ENCODE results near the gene TRIM62. TPM values are rescaled to one million over a fixed set of nuclear protein-coding genes. Genes with fewer than 3 reads are reported as not detected.
A peak's percentile ranks its signal among the peaks of the same experiment; 100 is the strongest.

Gene TRIM62
- total RNA-seq, 1 donor from 2014 or later, result 1.4 TPM

DNA sequence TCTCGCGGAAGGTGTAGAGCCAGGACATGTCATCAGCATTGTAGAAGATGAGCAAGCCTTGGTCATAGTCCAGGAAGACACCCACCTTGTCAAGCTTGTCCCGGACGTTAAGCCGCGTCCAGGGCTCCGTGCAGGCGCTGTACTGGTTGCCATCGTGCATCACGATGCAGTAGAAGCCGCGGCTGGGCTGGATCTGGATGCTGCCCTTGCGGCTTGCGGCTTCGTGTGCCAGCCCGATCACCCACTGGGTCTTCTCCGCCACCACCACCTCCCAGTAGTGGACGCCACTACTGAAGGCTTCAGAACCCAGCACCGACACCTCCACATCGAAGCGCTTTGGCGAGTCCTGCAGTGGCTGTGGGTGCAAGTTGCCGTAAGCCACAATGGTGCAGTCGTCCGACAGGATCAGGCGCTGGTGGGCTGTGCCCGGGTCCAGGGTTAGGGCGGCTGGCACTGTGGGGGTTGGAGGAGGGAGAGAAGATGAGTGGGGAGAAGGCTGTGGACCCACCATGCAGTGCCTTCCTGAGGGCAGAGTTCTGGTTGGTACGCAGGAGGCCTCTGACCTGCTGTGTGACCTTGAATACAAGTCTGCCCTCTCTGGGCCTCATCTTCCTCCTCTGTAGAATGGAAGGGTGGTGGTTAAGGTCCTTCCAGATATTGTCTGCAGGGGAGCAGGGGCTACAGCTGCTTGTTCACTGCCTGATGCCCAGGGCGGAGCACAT is 34.4 kb downstream of the TRIM62 start:
- H3K9me3 Mint-ChIP-seq, result no peaks in the 10 kb centered on the region
- Histone ChIP-seq H3K27me3 (no peaks in the 10 kb centered on the region), H3K79me2 (ENCODE audit: low read depth) (no peaks in the 10 kb centered on the region), H3K9me3 (ENCODE audit: low read depth) (no peaks in the 10 kb centered on the region), H3K9ac (no peak overlapping the region), H3K36me3 (no peaks in the 10 kb centered on the region), H3K4me2 (no peak overlapping the region), H3F3A (ENCODE audit: low read depth) (peaks cover 28% of the 10 kb centered on the region), H3K27ac (no peak overlapping the region), H2AFZ (replicated peaks) (no peak overlapping the region), H3K4me1 (peaks cover 32% of the 10 kb centered on the region), H4K20me1 (ENCODE audit: low read depth) (peaks cover 10% of the 10 kb centered on the region), H3K4me3 (no peak overlapping the region)
- no peak for DNase-seq (ENCODE audit: low spot score)
- TF ChIP-seq, protein P1, sequence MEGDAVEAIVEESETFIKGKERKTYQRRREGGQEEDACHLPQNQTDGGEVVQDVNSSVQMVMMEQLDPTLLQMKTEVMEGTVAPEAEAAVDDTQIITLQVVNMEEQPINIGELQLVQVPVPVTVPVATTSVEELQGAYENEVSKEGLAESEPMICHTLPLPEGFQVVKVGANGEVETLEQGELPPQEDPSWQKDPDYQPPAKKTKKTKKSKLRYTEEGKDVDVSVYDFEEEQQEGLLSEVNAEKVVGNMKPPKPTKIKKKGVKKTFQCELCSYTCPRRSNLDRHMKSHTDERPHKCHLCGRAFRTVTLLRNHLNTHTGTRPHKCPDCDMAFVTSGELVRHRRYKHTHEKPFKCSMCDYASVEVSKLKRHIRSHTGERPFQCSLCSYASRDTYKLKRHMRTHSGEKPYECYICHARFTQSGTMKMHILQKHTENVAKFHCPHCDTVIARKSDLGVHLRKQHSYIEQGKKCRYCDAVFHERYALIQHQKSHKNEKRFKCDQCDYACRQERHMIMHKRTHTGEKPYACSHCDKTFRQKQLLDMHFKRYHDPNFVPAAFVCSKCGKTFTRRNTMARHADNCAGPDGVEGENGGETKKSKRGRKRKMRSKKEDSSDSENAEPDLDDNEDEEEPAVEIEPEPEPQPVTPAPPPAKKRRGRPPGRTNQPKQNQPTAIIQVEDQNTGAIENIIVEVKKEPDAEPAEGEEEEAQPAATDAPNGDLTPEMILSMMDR (IDR thresholded peaks at IDR 0.05), result no peak
- no peak for TF ChIP-seq EZH2phosphoT487 (IDR thresholded peaks at IDR 0.05)
- no peak for TF ChIP-seq EZH2 (IDR thresholded peaks at IDR 0.05)
- peaks cover 2% of the 10 kb centered on the region for H3K36me3 Mint-ChIP-seq
- H3K27me3 Mint-ChIP-seq (ENCODE audit: insufficient read depth, low read depth), result peaks cover 6% of the 10 kb centered on the region
- peaks cover 32% of the 10 kb centered on the region for H3K4me1 Mint-ChIP-seq
- no peak overlapping the region for H3K4me3 Mint-ChIP-seq
- H3K27ac Mint-ChIP-seq, result no peak overlapping the region

DNA sequence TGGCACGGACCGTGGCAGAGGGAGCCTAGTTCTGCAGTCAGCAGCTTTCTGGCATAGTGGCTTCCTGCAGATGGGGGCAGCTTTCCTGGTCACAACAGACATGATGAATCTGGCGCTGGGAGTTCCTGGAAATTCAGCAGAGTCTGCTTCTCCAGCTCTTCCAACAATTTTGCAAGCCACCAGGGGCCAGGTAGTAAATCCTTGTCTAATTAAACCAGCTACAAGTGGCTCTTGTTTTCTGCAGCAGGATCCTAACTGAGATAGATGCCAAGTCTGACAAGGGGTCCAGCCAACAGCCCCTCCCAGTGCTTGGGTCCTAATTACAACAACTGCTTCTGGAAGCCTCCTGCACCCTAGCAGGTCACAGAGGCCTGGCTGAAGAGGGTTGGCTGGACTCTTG is 35.8 kb downstream of the TRIM62 start:
- no peak overlapping the region for H3K9ac ChIP-seq
- no peak overlapping the region for H3K4me2 ChIP-seq
- no peaks in the 10 kb centered on the region for H3K79me2 ChIP-seq (ENCODE audit: low read depth)
- TF ChIP-seq EZH2phosphoT487 (IDR thresholded peaks at IDR 0.05) (no peak), EZH2 (IDR thresholded peaks at IDR 0.05) (no peak)
- TF ChIP-seq, protein P1 (IDR thresholded peaks at IDR 0.05), result no peak
- peaks cover 17% of the 10 kb centered on the region for H3K4me1 ChIP-seq
- H3K9me3 Mint-ChIP-seq, result no peaks in the 10 kb centered on the region
- no peaks in the 10 kb centered on the region for H3K9me3 ChIP-seq (ENCODE audit: low read depth)
- H3K36me3 ChIP-seq, result no peaks in the 10 kb centered on the region
- peaks cover 4% of the 10 kb centered on the region for H4K20me1 ChIP-seq (ENCODE audit: low read depth)
- no peaks in the 10 kb centered on the region for H3K27me3 ChIP-seq
- no peak overlapping the region for H3K4me3 ChIP-seq
- no peak overlapping the region for H3K27ac Mint-ChIP-seq
- H3K27ac ChIP-seq, result no peak overlapping the region
- H2AFZ ChIP-seq (replicated peaks), result no peak overlapping the region
- H3K4me1 Mint-ChIP-seq, result peaks cover 23% of the 10 kb centered on the region
- H3K4me3 Mint-ChIP-seq, result no peak overlapping the region
- peaks cover 13% of the 10 kb centered on the region for H3F3A ChIP-seq (ENCODE audit: low read depth)
- peaks cover 9% of the 10 kb centered on the region for H3K27me3 Mint-ChIP-seq (ENCODE audit: insufficient read depth, low read depth)
- peaks cover 2% of the 10 kb centered on the region for H3K36me3 Mint-ChIP-seq
- no peak for DNase-seq (ENCODE audit: low spot score)

DNA sequence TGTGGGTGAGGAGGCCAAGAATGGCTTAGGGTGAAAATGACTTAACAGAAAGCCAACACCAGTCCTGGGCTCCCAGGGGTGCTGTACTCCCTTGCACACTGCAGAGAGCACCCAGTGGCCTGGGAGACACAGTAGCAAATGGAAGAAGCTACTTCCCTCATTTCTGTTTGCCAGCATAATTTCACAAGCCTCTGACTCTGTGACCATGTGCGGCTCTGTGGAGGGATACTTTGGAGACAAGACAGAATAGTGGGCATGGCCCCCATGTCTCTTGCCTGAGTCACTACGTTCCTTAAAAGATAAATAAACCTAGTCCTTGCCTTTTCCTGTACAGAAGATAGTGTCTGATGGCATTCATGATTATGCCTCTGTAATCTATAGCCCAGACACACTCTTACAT is 38.1 kb downstream of the TRIM62 start:
- Mint-ChIP-seq H3K36me3 (peaks cover 2% of the 10 kb centered on the region), H3K27ac (peak overlapping the region; percentile 87), H3K4me1 (peaks cover 28% of the 10 kb centered on the region), H3K9me3 (no peaks in the 10 kb centered on the region), H3K27me3 (ENCODE audit: insufficient read depth, low read depth) (peaks cover 9% of the 10 kb centered on the region), H3K4me3 (no peak overlapping the region)
- no peaks in the 10 kb centered on the region for H3K27me3 ChIP-seq
- DNase-seq (ENCODE audit: low spot score), result no peak
- H4K20me1 ChIP-seq (ENCODE audit: low read depth), result no peaks in the 10 kb centered on the region
- TF ChIP-seq, protein P1 (IDR thresholded peaks at IDR 0.05), result no peak
- TF ChIP-seq EZH2 (IDR thresholded peaks at IDR 0.05), result no peak
- no peak for TF ChIP-seq EZH2phosphoT487 (IDR thresholded peaks at IDR 0.05)
- H3K4me1 ChIP-seq, result peaks cover 10% of the 10 kb centered on the region
- no peak overlapping the region for H3K4me3 ChIP-seq
- no peaks in the 10 kb centered on the region for H3F3A ChIP-seq (ENCODE audit: low read depth)
- no peak overlapping the region for H3K9ac ChIP-seq
- no peak overlapping the region for H2AFZ ChIP-seq (replicated peaks)
- H3K79me2 ChIP-seq (ENCODE audit: low read depth), result no peaks in the 10 kb centered on the region
- no peak overlapping the region for H3K4me2 ChIP-seq
- H3K27ac ChIP-seq, result no peak overlapping the region
- no peaks in the 10 kb centered on the region for H3K9me3 ChIP-seq (ENCODE audit: low read depth)
- no peaks in the 10 kb centered on the region for H3K36me3 ChIP-seq
